Measurements from ENCODE around the gene HIF1AN.

- TF ChIP-seq CTCF (optimal IDR thresholded peaks at IDR 0.05 in 1 of 3, IDR thresholded peaks at IDR 0.05 in 1 of 3, conservative IDR thresholded peaks at IDR 0.05 in 1 of 3; ENCODE audit: extremely low read depth in 1 of 3, insufficient read depth in 2 of 3, low read length in 3 of 3) (no peak), EZH2 (IDR thresholded peaks at IDR 0.05; ENCODE audit: low read length) (no peak)
These were observed 40.0 kb downstream of the HIF1AN start for GRCh38 chr10:100575585-100576281.

Measured in keratinocyte (primary cell).